HG03457 (cell line): ENCODE data around the gene TEX261.
A peak's percentile ranks its signal among the peaks of the same experiment; 100 is the strongest.

Experiments used
- ATAC-seq: cut with Tn5 transposase; IDR thresholded peaks from one replicate; pipeline ENCODE4 v1.9.1; 2021; ENCODE audit warnings: moderate number of reproducible peaks; ENCODE audit not compliant: unreplicated experiment

TEX261 gene

DNA sequence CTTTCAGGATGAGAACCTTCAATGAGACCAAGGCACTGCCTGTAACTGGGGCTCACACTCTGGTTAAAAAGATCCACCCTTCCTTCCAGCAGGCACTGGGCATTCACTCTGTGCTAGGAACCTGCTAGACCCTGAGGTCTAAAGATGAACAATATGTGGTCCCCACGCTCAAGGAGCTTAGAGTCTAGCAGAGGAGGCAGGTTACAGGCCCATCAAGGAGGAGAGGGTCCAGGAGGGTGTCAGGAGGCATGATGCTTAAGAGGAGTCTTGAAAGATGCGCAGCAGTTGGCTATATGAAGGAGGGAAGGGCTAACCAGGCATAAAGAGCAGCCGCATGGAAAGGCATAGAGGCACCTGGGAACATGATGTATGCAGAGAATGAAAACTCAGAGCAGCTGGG, 11.7 kb downstream of the TEX261 start:
- no peak for ATAC-seq

DNA sequence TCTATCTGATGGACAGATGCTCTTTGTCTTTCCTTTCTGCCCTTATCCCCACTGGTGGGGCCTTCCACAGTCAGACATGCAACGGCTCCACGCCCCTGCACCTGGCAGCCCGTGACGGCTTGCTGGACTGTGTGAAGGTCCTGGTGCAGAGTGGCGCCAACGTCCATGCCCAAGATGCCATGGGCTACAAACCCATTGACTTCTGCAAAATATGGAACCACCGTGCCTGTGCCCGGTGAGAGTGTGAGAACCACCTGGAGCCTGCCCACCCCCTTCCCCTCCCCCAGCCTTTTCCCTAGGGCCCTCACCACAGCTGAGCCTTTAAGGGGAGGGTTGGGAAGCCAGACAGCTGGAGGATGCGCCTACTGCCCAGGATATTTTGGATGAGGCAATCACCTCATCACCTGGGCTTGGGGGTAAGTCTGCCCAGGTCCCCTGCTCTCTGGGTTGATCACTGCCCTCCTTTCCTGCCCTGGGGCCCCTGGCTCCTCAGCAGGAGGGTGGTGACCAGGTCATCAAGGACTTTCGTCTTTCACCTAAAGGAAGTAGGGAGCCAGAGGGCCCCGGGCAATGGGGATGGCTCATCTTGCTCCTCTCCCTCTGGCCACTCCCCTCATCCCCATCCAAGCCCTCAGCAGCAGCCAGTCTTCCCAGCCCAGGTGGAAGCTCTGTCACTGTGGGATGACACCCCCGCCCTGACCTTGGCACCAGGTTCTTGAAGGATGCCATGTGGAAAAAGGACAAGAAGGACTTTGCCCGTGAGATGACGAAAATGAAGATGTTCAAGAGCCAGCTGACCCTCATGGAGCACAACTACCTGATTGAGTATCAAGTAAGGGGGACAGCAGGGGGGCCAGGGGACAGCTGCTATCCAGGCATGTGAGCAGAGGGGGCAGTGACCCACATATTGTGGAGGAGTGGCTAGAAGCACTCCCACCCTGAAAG, 12.5 kb downstream of the TEX261 start:
- ATAC-seq = no peak

DNA sequence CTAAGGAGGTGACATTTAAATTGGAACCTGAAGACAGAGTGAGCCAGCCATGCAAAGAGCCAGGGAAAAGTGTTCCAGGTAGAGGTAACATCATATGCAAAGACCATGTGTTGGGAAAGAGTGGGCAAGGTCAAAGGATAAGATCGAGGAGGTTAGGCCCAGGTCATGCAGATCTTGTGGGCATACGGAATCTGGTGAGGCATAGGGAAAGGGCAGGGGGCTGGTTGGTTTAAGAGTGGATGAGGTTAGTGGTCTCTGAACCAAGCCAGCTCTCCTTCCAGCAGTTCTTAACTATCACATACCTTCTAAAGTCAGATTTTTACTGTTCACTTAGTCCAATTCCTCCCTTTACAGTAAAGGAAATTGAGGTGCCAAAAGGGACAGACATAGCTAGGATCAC, 13.3 kb downstream of the TEX261 start:
- ATAC-seq = no peak

DNA sequence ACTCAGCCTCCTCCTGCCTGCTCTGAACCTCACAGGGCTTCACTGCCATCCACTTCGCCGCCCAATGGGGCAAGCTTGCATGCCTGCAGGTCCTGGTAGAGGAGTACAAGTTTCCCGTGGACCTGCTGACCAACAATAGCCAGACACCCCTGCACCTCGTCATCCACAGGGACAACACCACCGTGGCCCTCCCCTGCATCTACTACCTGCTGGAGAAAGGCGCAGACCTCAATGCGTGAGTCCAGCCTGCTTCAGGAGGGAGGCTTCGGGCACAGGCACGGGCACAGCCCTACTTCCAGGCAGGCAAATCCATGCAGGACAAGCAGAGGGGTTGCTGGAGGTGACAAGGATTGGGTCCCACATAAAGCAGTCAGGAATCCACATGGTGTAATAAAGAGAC, 15.0 kb downstream of the TEX261 start:
- ATAC-seq = no peak

DNA sequence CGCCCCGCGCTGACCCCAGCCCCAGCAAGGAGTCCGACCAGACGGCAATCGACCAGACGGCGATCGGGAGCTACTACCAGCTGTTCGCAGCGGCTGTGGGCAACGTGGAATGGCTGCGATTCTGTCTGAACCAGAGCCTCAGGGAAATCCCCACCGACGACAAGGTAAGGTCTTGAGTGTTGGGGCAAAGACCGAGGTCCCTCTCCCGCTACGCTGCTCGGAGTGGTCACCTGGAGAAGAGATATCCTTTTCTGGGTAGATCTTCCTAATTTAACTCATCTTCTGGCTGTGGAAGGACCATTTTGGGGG, 15.5 kb downstream of the TEX261 start:
- ATAC-seq = no peak

DNA sequence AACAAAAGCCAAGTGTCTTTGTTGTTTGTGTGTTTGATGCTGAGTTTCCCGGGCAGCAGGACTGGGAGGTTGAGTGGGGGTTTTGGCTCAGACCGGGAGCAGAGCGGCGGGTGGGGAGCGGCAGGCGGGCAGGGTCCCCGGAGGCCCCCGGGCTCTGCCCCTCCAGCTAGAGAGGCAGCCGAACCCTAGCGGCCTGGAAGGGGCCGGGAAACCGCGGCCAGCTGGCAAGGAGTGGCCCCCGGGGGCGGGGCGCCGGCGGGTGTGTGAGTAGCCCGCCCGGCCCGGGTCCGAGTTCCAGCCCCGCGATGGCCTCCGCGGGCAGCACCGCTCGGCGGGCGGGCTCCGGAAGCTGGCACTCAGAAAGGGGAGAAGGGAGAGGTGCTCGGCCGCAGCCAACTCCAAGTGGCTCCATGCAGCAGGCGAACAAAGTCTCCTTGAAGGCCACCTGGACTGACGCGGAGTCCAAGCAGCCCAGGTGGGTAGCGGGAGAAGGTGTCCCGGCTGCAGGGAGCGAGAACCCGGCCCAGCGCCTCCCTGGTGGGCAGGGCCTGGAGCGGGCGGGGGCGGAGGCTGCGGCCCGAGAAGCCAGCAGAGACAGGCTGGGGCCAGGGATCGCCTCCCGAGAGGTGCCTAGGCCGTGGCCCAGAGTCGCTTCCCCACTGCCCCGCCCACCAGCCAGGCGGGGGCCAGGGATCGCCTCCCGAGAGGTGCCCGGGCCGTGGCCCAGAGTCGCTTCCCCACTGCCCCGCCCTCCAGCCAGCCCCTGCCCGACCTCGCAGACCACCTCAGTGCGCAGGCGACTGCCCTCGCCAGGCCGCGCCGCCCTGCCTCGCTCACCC, 16.1 kb downstream of the TEX261 start, which contains the start of gene ANKRD53:
ANKRD53 (plus strand) TSS at position 290 of the 839 bp plus-strand sequence; CDS start at position 306, 16 bp downstream.
- ATAC-seq = no peak

DNA sequence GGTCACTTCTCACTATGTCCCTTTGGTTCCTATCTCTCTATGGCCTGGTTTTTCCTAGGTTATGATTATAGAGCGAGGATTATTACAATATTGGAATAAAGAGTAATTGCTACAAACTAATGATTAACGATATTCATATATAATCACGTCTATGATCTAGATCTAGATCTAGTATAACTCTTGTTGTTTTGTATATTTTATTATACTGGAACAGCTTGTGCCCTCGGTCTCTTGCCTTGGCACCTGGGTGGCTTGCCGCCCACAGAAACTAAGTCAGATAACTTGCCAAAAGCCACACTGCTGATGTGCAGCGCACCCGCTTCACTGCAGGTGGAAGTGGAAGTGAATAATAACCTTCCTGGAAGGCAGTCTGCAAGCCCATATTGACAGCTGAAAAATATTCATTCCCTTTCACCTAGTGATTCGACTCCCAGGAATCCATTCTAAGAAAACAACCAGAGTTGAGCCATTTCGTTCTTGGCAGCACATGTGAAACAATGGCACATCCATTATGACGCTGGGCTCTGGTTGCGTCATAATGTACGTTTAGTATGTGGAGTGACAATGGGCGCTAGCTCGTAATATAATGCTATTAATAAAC, 17.0 kb downstream of the TEX261 start:
- no peak for ATAC-seq

DNA sequence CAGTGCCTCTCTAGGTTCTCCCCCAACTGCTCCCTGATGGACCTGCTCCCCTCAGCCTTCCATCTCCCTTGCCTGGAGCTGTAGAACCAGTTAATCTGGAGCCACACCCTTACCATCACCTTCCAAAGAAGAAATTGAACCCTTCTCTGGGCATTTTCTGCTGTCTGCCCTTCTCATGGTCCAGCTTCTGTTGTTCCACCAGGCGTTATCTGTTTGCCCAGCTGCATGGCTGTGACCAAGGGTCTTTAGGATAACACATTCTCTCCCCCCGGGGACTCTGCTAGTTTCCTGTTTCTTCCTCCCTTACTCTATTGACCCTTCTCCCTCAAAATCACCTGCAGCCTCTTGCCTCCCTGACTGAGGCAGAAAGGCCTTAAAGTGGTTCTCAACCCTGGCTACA, 19.4 kb downstream of the TEX261 start:
- no peak for ATAC-seq

DNA sequence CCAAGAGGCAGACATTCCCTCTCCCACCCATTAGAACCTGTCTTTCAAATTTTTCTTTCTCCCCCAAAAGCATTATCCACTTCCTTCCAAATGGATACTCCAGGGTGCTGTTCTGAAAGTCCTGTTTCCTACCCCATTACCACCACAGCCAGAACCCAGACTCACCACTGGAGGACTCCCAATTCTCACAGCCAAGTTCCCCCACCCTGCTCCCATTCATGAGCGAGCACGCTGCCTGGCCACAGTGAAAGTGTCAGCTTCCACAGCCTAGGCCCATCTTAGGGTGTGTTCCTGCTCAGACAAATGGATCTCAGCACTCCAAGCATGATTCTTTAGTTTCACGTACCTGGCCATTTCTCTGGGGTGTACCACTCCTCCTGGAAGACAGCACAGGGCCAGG, 20.1 kb downstream of the TEX261 start:
- ATAC-seq = no peak

DNA sequence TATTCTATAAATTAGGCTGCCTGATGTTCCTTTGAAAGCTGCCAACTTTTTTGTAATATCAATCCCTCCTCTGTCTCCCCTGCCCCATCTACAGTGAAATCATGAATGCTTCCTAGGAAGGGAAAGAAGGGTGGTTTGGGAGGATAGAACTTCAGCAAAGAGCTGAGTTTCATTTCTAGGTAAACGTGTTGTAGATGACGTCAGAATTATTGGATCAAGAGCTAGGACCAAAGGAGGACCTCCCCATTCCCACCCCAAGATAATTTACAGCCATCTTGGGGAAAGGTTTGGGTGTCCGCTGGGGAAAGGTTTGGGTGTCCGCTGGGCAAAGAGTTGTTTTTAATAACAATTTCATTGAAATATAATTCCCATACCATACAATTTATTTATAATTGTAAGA, 27.5 kb downstream of the TEX261 start:
- no peak for ATAC-seq

DNA sequence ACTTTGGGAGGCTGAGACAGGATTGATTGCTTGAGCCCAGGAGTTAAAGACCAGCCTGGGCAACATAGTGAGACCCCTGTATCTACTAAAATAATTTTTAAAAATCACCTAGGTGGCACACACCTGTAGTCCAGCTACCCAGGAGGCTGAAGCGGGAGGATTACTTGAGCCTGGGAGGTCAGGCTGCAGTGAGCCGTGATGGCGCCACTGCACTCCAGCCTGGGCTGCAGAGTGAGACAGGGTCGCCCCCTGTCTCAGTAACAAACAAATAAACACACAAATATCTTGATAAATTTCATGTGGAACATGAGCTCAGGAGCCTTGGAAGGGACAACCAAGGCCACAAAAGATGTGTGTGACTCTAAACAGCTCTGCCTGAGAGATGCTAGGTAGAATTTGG, 28.0 kb downstream of the TEX261 start:
- no peak for ATAC-seq

DNA sequence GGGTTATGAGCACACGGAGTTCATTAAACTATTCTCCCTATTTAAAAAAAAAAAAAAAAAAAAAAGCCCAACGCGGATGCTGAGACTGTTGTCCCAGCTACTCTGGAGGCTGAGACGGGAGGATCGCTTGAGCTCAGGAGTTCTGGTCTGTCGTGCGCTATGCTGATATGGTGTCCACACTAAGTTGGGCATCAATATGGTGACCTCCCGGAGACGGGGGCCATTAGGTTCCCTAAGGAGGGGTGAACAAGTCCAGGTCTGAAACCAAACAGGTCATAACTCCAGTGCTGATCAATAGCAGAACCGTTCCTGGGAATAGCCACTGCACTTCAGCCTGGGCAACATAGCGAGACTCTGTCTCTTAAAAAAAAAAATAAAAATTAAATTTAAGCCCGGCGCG, 29.2 kb downstream of the TEX261 start:
- no peak for ATAC-seq

DNA sequence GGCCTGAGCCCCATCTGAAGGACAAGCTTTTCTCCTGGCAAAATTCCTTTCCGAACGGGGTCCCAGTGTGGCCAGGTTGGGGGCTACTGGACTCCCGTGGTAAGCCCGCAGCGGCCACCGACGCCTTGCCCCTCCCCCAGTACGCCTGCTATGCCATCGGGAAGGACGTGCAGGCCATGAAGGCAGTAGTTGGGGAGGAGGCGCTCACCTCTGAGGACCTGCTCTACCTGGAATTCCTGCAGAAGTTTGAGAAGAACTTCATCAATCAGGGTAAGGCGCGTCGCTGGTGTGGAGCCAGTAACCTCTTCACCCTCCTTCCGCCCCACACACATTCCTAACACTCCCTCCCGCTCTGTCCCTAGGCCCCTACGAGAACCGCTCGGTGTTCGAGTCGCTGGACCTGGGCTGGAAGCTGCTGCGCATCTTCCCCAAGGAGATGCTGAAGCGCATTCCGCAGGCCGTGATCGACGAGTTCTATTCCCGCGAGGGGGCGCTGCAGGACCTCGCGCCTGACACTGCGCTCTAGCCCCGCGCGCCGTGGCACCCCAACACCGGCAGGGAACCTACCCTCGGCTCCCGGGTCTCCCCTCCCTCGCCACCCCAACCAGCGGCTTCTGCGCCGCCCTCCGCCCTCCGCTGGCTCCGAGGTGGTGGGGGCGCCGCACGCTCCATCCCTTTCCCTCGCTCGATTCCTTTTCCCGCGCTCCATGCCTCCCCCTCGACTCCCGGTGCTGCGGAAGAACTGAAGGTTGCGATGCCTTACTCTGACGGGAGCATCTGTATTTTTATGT, 29.9 kb downstream of the TEX261 start:
- peak; percentile 52 for ATAC-seq

DNA sequence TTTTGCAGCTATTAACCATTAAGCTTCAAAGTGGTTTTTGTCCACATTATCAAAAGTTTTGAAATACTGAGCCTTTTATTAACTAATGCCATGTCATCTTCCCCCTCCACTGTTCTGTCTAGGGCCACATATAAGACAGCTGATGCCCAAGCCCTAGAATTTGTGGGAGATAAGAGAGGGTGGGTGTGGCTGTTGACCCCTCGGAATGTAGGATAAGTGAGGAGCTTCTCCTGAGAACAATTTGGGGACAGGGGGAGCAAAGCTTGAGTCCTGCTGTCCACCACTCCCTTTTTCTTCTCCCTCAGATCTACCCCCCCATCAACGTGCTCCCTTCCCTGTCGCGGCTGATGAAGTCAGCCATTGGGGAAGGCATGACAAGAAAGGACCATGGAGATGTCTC, 30.5 kb downstream of the TEX261 start:
- ATAC-seq = no peak

DNA sequence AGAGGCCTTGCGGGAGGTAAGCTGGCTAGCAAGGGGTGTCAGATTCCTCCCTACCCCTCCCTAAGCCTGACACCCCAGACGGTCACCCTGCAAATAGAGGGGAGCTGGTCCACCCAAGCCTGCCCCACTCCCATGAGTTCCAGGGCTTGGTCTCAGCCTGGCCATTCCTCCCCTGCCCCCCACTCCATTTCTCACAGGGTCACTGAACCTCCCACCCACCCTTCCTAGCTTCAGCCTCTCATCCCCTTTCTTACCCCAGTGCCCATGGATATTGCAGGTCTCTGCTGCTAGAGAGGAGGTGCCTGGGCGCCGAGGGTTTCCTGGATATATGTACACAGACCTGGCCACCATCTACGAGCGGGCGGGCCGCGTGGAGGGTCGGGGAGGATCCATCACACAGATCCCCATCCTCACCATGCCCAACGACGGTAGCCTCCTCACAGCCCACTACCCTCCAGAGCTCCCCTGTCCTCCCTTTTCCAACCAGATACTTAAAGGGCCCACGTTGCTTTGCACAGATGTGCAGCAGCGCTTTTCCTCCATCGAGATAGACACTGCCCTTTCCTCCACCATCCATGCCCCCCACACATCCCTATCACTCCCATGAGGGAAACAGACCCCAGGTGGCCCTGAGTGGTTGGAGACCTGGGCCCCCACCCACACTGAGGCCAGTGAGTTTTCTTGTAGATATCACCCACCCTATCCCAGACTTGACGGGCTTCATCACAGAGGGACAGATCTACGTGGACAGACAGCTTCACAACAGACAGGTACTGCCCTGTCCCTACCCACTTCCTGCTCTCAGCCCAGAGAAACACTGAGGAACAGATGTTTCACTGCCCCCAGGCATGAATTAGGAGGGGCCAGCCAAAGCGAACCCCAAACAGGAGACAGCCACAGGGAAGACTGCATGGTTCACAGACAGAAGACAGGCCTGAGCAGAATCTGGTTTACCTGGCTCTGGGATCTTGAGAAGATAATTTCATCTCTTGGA, 31.5 kb downstream of the TEX261 start:
- ATAC-seq = no peak

DNA sequence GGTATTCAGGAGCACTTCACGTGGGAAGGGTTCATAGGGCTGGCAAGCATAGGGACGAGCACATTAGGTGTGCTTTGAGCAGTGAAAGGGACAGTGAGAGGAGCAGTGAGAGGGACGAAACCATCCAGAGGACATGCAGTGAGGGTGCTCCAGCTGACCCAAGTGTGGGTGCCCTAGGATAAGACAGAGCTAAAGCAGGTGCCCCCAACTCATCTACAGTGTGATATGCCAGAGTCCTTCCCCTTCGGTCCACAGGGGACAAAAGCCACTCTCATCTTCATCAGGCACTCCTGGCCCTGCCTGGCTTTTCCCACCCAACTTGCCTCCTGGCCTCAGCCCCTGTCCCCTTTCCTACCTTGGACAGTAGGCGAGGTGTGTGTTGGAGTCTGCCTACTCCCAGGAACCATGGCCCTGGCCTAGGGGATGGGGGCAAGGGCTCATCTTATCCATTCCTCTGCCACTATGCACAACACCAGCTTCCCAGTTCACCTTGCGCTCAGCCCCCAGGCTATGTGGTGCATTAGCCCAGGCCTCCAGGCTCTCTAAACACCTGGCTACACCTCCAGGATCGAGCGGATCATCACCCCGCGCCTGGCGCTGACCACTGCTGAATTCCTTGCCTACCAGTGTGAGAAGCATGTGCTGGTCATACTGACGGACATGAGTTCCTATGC, 32.3 kb downstream of the TEX261 start:
- ATAC-seq = no peak

DNA sequence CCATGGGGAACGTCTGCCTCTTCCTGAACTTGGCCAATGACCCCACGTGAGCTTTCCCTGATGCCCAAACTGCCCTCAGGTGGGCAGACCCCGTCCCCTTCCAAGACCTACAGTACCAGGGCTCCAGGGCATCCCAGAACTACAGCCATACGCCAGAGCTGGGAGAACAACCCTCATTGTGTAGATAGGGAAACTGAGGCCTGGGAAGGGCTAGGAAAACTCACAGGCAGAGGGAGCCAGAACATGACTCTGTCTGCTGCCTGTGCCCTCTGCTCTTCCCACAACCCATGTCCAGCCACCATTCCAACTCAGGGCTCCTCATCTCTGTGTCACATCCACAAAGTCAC, 33.1 kb downstream of the TEX261 start:
- ATAC-seq = no peak

DNA sequence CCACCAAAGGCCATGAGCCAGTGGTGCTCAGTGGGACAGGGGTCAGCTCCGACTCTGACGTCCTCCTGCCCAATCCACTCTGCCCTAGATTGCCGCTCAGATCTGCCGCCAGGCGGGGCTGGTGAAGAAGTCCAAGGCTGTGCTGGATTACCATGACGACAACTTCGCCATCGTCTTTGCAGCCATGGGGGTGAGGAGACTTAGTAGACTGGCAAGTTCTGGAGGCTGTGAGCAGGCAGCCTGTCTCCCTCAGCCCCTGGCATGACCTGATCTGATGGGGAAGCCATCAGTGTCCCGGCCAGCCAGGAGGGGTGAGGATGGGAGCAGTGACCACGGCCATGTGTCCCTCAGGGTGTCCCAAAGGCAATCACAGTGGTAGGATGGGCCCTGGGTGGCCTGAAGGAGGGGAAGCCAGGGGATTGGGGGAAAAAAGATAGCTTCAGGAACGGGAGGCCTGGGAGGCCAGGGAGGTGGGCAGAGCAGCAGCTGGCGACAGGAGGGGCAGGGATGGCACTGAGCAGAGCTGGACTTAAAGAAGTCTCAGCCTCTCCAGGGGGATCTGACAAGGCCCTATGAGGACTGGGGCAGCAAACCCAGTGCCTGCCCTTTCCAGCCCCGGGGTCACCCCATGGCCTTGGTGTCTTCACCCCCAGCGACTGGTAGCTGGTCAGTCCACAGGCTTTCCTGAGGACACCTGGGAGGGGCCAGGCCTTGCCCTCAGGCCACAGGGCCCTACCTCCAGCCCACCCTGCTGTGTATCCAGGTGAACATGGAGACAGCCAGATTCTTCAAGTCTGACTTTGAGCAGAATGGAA, 33.6 kb downstream of the TEX261 start:
- ATAC-seq = no peak
